ENCODE results near the gene PARD3.

Gene PARD3

DNA sequence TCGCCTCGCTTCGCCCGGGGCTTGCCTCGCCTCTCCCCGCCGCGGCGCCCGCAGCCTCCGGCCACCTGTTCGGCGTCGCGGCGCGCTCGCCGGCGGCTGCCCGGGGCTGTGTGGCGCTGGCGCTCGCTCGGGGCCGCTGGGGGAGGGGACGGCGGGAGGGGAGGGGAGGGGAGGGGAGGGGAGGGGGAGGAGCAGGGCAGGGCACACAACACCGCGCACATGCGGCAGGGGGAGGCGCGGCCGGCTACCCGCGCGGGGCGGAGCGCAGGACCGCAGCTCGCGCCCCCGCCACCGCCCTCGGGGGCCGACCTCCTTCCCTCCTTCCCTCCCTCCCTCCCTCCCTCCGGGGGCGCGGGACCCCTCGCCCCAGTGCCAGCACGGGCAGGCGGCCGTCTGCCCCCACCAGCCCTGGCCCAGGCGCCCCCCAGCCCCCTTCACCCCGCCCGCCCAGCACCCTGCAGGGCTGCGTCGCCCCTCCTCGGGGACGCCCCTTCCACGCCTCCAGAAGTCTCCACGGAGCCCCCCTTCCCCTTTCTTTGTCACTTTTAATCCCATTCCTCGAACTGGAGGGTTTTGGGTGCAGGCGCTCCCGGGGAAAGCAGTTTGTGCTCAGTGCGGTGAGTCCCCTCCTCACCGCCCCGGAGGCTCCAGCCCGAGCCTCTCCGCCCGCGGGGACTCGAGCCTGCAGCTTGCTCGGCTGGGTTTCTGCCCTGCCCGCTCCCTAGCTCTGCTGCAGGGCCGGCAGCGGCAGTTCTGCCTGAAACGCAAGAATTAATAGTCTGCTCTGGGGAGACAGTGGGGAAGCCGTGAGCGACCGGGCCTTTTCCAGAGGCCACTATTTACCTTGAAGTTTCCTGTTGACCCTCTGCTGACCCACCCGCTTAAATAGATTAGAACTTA lies at the start of gene PARD3:
Gene PARD3 (minus strand): TSS at position 112 of the 900 bp plus-strand sequence. CDS start 301 bp downstream, outside the sequence.
- DNase-seq (ENCODE audit: extremely low spot score) = peak; percentile 82
- TF ChIP-seq, protein P1, sequence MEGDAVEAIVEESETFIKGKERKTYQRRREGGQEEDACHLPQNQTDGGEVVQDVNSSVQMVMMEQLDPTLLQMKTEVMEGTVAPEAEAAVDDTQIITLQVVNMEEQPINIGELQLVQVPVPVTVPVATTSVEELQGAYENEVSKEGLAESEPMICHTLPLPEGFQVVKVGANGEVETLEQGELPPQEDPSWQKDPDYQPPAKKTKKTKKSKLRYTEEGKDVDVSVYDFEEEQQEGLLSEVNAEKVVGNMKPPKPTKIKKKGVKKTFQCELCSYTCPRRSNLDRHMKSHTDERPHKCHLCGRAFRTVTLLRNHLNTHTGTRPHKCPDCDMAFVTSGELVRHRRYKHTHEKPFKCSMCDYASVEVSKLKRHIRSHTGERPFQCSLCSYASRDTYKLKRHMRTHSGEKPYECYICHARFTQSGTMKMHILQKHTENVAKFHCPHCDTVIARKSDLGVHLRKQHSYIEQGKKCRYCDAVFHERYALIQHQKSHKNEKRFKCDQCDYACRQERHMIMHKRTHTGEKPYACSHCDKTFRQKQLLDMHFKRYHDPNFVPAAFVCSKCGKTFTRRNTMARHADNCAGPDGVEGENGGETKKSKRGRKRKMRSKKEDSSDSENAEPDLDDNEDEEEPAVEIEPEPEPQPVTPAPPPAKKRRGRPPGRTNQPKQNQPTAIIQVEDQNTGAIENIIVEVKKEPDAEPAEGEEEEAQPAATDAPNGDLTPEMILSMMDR (IDR thresholded peaks at IDR 0.05; ENCODE audit: control extremely low read depth, extremely low read depth, low read depth, missing control alignments) = no peak
- ChIA-PET POLR2A (no interaction called here), CTCF (no interaction called here)

DNA sequence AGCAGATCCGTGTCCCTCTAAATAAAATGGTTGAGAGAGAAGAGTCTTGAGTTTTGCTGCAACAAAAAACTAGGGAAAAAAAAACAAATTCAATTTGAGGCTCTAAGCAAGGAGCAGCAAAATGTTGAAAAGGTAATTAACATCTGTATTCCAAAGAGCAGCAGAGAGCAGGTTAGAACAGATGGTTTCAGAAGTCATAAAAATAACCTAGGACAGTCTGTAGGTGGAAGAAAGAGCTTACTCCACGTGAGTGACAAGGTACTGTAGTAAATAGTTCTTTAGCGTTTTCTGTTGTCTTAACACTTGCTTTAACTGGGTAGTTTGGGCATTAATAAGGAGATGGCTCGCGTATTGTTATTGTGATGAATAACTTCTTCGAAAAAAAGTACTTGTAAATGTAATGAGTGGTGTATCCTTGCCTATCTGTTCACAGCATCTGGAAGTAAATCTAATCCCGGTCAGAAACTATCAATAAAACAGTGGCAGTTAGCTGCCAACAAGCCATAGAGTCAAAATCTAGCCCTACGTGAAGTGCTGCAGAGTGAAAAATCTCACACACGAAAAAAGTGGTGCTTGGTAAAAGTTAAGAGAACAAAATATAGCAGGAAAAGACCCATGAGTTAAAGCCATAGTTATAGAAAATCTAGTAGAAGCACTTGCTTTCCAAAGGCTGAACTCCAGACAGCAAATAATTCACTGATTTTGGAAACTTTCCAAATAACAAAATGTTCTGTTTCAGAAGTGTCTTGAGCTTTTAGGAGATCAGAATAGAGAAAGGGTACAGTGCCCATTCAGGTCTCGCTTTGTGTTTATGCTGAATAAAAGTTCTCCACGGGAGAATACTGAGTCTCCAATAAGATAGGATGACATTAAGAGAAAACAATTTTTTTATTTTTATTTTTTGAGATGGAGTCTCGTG lies 49.3 kb upstream of the PARD3 start:
- ChIA-PET POLR2A (no interaction called here), CTCF (interaction anchor here (0.7 to 1.3 kb wide), 3 partner anchors 10 to 26 kb away, joined by 3 to 4 read pairs (median 4); no protein-coding TSS in a partner anchor)

DNA sequence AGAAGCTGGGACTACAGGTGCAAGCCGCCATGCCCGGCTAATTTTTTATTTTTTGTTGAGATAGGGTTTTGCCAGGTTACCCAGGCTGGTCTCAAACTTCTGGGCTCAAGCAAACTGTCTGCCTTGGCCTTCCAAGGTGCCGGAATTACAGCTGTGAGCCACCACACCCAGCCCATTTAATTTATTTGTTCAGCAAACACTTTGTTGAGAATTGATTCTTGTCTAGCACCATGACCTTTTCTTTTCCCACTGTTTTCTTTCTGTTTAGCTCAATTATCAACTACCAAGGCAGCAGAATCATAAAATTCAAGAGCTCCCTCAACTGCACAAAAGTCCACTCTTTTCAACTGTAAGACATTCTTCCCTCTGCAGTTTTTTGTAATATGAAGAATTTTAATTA lies 47.8 kb upstream of the PARD3 start:
- CTCF ChIA-PET = no interaction called here
- POLR2A ChIA-PET = no interaction called here
- TF ChIP-seq, protein P1 (IDR thresholded peaks at IDR 0.05; ENCODE audit: control extremely low read depth, extremely low read depth, low read depth, missing control alignments) = no peak
- DNase-seq (ENCODE audit: extremely low spot score) = no peak

More for the DNA sequence above, 49.3 kb upstream of the PARD3 start:
- TF ChIP-seq, protein P1 (IDR thresholded peaks at IDR 0.05; ENCODE audit: control extremely low read depth, extremely low read depth, low read depth, missing control alignments) = no peak
- no peak for DNase-seq (ENCODE audit: extremely low spot score)

DNA sequence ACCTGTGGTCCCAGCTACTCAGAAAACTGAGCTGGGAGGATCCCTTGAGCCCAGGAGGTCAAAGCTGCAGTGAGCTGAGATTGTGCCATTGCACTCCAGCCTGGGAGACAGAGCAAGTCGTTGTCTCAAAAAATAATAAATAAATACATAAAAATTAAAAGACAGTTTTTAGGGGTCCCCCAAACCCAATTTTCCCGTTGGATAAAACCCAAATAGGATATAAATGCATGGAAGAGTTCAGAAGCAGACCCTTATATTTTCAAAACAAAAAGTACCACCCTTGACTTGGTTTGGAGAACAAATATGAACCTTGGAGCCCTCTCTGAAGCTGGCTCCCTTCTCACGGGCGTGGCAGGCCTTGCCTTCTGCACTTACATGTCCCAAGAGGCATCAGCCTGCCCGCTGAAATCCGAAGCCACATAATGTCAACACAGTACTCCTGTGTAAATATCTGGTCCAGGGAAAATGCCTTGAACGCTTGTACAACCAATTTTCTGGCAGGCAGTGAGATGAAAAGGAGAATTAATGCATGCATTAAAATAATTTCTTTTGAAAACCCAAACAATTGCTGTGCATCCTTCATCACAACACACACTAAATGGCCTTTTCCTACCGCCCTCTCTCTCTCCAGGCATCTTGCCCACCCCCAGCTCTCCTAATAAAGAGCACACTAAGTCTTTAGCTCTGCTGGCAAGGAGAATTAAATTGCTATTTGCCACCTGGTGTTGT lies 46.4 kb upstream of the PARD3 start:
- CTCF ChIA-PET = no interaction called here
- TF ChIP-seq, protein P1 (IDR thresholded peaks at IDR 0.05; ENCODE audit: control extremely low read depth, extremely low read depth, low read depth, missing control alignments) = no peak
- no peak for DNase-seq (ENCODE audit: extremely low spot score)
- POLR2A ChIA-PET = no interaction called here

DNA sequence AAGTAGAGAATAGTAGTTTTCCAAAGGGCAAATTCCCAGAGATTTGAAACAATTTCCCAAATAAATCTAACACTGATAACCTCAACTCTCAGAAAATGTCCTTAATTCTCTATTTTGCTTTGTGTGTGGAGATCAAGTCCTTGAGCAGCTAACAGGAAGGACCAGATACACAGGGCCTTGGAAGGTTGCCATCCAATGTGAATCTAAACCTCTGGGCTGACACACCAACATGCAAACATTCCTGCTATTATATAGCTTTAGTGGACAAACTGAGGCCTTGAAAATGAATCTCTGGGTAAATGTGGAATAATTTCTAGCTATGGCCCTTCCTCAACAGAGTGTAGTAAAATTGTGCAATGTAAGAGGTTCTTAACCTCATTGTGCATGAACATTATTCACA lies 44.1 kb upstream of the PARD3 start:
- TF ChIP-seq, protein P1 (IDR thresholded peaks at IDR 0.05; ENCODE audit: control extremely low read depth, extremely low read depth, low read depth, missing control alignments) = no peak
- ChIA-PET CTCF (no interaction called here), POLR2A (no interaction called here)
- DNase-seq (ENCODE audit: extremely low spot score) = no peak

DNA sequence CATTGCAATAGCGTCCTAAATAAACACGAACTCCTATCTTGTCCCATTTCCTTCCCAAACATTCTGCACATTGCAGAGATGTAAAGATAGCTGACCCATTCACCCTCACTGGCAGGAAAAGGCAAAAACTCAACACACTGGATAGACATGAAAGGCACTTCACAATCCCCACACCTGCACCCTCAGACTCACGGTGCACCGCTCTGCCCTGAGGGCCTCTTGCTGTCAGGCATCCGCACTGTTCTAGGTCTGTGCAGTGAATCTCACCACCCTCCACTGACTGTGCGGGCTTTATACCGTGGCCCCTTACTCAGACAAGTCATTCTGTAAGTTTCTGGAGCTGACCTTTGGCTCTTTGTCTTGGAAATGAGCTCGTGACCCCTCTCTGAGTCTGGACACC lies 42.9 kb upstream of the PARD3 start:
- TF ChIP-seq, protein P1 (IDR thresholded peaks at IDR 0.05; ENCODE audit: control extremely low read depth, extremely low read depth, low read depth, missing control alignments) = no peak
- ChIA-PET POLR2A (no interaction called here), CTCF (interaction anchor here (1.4 kb wide), 1 partner anchor 12 kb away, joined by 5 read pairs; no protein-coding TSS in a partner anchor)
- DNase-seq (ENCODE audit: extremely low spot score) = no peak

Data from GM10248 (cell line).